ENCODE measurements around the gene TDRD9.
"Not testable (repeated sequence)": the region's sequence is repeated elsewhere in the genome, so short reads cannot be mapped to it uniquely, and the experiment has no call there.

The TDRD9 gene

DNA sequence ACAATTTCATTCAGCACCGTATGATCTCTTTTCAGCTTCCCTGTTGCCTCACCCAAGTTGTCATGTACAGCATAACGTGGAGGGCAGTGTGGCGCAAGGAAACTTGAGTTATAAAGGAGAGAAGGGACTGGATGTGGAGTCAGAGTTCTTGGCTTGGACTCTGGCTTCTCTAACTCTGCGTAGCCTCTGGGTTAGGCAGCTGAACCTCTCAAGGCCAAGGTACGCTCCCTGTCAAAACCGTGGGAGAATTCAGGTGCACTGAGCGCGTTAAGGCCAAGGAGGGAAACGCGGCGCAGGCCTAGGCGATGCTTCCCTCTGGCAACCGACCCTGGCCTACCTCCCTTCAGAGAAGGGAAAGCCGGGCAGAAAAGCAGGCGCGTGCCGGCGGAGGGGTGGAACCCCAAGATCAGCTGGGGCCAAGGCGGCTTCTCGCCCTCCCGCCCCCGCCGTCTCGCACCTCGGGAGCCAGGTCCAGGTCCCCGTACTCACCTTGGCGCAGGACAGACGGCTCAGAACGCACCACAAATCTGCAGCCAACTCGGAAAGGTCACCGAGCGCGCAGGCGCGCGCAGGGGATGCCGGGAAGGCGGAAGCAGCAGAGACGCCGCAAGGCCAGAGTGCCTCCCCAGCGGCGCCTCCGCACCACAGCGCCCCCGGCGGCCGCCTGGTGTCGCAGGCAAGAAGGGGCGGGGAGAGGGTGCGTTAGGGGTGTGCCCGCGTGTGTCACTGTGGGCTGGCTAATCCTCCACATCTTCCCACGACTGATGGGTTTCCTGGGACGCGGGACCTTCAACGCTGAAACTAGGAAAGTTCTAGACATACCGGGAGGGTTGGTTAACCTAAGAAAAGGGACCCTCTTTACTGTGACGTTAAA is 7.0 kb upstream of the TDRD9 start:
- DNase-seq = peak; percentile 90

DNA sequence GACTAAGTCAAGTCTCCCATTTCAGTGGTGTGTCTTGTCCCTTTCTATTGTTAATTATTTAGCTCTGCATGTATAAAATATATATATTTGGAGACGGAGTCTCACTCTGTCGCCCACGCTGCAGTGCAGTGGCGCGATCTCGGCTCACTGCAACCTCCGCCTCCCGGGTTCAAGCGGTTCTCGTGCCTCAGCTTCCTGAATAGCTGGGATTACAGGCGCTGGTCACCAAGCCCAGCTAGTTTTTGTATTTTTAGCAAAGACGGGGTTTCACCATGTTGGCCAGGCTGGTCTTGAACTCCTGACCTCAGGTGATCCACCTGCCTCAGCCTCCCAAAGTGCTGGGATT is 6.4 kb upstream of the TDRD9 start:
- DNase-seq = not testable (repeated sequence)

DNA sequence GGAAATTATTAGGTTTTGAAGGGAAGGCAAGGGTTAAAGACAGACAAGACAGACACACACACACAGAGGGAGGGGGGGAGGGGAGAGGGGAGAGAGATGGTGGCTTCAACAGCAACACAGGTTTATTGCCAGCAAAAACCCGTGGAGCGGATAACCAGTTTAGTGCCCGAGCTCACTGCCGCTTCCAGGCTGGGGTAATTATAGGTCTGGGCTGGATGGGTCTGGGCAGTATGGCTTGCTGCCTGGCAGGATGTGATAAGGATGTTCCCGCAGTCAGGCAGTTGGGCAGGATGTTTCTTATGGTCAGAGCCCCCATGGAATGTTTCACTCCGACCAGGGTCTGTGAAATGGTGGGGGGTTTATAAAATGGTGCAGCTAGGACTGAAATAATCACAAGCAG is 4.4 kb upstream of the TDRD9 start:
- no peak for DNase-seq

DNA sequence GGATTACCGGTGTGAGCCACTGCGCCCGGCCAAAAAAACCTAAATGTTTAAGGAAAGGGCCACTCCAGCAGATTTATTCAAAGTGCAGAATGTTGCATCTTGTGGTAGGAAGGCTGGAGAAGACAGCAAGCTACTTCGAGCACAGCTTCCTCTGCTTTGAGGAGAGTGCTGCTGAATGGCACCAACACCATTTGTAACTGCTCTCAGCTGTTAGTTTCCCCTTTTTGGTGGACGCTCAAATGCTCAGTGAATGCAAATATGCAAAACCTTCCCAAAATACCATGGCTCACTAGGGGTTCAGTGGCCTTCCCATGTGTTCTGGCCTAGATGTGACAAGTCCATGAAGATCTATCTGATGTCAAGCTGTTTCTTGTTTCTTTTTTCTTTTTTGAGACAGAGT is 2.9 kb upstream of the TDRD9 start:
- DNase-seq = no peak

DNA sequence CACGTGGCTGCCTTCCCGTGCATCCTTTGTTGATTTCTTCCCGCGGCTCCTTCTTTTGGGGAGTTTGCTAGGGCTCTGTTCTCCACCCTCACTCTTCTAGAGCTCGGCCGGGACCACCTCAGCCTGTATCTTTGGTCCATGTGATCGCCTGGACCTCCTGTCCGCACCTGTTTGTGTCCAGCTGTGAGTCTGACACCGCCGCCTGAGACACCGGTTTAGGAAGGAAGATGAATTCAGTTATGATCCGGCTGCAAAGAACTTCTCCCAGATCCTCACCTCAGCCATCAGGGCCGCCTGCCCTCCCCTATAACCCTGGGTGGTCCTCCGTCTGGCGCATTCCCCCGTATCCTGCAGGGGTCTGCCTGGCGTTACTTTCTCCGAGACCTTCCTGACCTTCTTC is 690 bp upstream of the TDRD9 start:
- DNase-seq = no peak

DNA sequence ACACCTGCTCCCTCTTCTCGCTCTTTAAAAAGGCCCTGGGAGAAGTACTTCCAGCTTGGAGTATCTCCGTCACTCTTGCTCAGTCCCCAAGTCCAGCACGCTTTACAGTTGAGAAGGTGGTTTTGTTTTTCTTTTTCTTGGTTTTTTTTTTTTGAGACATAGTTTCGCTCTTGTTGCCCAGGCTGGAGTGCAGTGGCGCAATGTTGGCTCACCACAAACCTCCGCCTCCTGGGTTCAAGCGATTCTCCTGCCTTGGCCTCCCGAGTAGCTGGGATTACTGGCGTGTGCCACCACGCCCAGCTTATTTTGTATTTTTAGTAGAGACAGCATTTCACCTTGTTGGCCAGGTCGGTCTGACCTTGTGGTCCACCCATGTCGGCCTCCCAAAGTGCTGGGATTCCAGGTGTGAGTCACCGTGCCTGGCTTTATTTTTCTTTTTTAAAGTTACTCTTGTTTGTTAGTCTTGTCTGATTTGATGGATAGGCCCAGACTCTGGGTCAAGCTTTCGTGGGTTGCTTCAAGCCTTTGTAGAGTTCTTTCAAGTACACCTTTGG is 1.9 kb downstream of the TDRD9 start:
- no peak for DNase-seq

DNA sequence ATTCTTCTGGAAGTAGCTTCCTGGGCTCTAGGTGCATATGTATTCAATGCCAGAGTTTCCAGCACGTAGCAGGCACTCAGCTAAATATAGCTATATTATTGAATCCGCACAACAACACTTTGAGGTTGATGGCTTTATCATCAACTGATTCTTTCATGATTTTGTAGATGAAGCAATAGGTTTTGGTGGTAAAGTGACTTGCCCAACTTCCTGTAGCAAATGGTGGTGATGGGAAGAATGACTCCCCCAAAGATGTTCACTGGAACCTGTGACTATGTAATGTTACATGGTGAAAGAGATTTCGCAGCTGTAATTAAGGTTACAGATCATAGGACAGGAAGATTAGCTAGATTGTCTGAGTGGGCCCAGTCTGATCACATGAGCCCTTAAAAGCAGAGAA is 3.2 kb downstream of the TDRD9 start:
- DNase-seq = no peak

DNA sequence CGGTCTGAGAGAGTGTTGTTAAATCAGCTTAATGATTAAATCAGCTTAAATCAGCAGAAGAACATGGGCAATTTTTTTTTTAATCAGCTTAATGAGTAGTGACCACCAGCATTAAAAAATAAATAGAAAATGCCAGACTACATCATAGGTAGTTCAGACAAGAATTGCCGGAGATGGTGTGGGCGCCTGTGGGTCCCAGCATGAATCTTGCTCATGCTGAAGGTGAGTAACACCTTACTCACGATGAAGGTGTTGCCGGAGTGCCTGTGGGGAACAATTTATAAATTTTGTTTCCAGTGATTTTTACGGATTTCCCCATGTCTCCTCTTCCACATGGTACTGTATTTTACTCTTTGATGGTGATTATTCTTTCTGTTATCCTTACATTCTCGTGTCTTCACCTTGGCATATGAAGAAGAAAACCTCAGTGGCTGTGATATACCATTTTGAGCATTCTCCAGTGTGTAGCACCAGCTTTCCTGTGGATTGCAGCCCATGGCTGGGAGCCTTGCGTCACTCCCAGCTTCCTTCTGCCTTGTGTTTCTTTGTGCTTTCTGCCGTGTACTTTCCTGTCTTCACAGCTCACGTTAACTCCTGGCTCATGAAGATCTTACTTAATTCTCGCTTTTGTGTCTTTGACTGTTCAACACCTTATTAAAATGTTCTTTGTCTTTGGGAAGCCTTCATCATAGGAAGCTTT is 4.7 kb downstream of the TDRD9 start:
- DNase-seq = no peak

DNA sequence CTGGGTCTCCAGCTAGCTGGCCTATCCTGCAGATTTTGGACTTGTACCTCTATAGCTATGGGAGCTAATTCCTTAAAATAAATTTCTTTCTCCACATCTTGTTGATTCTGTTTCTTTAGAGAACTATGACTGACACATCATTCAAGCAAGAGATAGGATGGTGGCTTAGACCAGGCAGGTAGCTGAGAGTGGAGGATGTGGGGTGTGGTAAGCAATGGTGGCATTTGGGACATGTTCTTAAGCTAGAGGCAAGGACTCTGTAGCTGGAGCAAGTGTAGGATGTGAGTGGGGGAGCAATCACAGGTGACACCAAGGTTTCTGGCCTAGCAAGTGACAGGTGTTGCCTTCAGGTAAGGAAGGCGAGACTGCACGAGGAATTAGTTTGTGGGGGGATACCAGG is 6.8 kb downstream of the TDRD9 start:
- DNase-seq = no peak

DNA sequence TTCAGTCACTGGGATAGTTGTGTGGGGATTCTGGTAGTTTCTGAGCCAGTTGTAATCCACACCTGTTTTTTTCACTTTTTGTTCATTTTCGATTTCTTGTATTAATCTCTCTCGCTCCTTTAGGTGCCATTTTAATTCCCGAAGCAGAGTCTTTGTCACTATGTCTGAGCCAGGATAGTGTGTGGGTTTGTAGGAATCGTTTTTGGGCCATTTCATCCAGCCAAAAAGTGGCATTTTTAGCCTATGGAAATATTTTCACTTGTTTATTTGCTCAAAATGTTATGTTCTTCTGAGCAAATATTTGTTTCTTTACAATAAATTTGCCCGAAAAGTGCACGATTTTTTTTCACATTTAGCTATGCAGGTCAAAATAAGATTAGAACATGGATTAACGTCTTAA is 13.2 kb downstream of the TDRD9 start:
- no peak for DNase-seq

DNA sequence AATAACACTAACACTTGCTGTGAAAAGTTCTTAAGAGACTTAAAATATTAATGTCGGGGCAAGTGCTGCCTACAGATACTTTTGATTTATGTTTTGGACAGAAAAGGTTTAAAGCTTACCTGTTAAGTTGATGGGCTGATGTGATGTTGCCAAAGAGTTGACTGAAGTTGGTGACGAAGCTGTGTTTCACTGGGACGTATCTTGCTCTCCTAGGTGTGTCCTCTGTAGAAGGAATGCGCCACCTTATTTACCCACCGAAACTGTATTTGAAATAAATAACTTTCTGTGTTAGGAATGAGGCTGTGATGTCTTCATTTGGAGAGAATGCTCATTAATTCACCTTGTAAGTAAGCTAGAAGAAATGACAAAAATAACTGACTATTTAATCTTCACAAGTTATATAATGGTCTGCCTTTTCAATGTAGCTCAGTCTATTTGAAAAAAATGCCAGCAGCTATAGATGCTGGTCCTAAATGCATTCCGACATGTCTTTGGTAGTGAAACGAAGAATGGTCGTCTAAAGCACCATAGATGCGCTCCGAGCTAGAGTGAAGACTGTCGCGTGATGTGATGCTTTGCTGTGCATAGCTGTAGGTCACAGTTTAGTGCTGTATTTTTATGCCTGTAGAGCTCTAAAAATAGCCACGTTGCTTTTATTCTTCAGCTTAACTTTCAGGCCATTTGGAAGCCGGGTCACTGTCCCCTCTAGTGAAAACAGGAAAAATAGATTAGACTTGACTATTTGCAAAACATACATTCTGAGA is 13.9 kb downstream of the TDRD9 start, which contains the start of gene RD3L:
Gene RD3L (minus strand): TSS at position 557 of the 764 bp plus-strand sequence. CDS start 834 bp downstream, outside the sequence.
- DNase-seq = no peak

DNA sequence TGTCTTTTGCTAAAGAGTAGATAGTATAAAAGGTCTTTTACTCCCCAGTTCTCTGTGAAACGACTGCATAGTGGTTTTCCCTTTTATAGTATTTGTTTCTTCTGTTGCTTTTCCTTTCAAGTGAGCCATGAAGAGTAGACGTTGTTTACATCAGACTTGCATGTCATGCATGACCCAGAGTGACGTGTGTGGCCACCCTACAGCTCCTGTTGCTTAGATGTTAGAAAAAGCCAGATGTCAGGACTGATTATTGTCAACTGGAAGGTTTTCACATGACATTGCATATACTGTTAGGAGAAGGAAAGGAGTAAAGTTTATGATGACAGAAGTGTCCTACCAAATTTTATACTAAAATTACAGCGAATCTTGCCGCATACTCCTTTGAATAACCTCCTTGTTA is 15.4 kb downstream of the TDRD9 start:
- DNase-seq = no peak

DNA sequence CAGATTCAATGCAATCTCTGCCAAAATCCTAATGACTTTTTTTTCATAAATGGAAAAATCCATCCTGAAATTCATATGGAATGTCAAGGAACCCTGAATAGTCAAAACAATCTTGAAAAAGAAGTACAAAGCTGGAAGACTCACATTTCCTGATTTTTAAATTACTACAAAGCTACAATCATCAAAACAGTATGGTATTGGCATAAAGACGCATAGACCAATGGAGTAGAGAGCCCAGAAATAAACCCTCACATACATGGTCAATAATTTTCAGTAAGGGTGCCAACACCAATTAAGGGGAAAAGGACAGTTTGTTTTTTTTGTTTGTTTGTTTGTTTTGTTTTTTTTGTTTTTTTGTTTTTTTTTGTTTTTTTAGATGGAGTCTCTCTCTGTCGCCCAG is 18.7 kb downstream of the TDRD9 start:
- no peak for DNase-seq

DNA sequence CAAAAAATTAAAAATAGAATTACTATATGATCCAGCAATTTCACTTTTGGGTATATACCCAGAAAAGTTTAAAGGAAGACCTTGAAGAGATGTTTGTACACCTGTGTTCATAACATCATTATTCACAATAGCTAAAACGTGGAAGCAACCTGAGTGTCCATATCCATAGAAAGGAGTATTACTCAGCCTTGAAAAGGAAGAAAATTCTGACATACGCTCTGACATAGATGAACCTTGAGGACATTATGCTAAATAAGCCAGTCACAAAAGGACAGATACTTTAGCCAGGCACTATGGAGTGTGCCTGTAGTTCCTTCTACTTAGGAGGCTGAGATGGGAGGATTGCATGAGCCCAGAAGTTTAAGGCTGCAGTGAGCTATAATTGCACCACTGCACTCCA is 20.2 kb downstream of the TDRD9 start:
- no peak for DNase-seq

DNA sequence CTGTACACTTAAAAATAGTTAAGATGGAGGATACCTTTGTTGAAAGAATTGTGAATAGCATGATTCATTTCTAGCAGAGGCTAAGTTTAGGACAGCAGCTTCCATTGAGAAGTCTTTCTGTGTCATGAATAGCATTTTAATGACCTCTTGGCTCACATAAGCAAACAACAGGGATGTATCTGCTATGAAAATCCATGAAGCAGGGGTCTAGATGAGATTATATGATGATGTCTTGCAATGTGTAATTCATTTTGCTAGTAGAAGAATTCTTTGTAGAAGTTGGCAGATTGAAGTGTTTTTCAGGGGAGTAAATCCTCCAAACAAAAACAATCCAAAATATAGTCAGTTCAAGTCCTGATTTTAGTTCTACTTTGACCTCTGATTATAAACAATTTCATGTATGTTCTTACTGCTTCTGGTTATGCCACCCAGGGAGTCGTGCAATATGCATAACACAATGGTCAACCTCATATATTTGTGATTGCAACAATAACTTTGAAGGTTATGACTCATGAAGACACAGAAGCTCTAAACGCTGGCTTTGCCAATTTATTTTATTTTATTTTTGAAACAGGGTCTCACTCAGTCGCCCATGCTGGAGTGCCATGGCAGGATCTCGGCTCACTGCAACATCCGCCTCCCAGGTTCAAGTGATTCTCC is 21.0 kb downstream of the TDRD9 start:
- DNase-seq = no peak

DNA sequence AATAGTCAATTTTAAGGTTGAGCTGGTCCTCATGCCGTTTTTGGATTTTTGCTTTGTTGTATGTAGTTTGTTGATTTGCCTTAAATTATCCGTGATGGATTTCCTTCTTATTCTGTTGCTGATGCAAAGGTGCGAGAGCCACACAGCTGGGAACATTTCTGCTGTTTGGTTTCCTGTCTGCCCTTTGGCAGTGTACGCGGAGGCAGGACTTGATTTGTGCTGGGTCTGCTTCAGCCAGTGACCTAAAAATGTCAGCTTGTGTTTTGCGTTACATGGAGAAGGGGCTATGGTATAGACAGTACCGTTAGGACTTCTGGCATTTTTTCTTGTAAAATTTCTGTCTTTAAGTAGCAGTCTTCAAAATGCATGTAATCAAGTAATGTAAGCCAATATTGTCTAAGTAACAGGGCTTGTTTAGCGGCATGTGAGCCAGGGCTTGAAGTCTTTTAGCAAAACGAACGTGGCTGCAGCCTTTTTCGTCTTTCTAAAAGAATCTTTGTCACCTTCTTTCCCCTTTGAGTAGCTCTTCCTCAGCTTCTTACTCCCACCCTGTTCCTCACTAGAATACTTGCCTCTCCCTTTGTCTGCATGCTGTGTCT is 32.3 kb downstream of the TDRD9 start:
- DNase-seq = no peak

DNA sequence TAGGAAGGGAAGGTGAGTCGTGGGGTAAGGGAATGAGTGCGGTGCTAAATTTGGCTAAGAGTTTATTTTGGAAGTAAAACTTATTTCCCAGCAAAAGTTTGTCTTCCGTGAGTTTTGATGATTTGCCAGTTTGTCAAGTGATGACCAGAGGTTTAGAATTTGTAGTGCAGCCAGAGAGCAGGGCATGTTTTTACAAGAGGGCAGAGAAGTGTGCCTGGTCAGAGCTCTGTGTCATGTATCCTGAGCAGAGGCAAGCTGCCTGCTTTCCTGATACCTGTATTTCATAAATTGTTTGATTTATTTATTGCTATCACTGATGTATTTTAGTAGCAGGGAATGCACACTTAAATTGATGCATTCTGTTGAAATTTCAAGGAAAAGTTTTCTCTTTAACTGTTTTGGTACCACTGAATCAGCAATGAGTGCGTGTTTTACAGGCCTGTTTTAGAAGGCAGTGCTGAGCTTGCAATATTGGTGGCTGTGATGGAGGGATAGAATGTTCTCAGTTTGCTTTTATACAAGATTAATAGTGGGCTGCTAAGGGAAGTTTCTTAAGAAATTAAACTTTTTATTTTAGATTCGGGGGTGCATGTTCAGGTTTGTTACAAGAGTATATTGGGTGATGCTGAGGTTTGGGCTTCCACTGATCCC is 33.8 kb downstream of the TDRD9 start:
- DNase-seq = no peak

DNA sequence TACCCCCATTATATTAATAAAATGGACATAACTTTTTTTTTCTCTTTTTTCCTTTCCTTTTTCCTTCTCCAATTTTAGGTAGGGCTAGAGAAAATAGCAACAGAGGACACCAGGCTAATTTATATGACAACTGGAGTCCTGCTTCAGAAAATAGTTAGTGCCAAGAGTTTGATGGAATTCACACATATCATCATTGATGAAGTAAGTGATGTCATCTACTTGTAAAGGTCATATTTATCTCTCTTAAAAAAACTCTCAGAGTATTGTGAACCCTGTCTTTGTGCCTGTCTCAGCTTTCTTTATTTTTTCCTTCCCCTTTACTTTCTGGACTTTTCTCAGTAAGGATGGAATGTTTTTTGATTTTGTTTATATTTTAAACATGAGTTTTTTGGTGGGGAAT is 38.4 kb downstream of the TDRD9 start:
- no peak for DNase-seq

DNA sequence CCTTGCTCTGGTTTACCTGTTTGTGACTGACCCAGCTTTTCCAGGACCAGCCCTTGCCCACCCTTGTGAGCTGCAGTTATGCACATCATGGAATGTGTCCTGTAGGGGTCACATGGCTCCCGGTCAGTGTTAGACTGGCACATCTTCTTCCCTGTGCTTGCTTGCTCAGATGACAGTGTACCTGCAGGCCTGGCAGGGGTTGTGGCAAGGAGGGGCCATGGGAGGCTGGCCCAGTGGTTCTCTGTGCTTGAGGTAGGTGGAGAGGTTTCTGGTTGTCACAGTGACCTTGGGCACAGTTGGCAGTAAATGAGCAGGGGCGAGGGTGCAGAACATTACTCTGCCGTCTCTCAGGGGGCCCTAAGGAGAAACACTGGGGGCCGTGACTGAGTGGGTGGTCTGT is 41.7 kb downstream of the TDRD9 start:
- no peak for DNase-seq

DNA sequence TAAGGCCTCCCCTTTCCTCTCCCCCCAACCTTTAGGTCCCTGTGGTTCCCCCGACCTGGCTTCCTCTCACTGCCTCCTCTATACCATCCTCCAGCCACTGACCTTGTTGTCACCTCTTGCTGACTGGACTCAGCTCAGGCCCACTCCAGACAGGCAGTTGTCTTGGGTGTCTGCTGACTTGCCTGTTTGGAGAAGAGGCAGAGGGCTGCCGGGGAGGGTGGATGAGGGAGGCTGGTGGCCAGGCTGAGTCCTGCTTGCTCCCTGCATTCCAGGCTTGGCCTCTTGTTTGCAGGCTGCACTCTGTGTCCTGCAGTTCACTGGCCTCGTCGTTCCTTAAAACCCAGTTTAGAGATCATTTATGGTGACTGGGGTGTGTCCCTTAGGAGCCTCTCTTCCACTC is 45.1 kb downstream of the TDRD9 start:
- no peak for DNase-seq

DNA sequence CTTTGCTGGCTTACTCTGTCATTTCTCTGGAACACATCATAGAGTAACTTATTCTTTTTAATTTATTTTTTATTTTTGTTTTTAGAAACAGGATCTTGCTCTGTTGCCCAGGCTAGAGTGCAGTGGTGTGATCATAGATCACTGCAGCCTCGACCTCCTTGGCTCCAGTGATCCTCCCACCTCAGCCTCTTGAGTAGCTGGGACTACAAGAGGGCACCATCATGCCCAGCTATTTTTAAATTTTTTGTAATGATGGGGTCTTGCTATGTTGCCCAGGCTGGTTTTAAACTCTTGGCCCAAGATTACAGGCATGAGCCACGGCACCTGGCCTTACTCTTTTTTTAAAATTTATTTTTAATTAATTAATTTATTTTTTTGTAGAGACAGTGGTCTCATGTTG is 46.3 kb downstream of the TDRD9 start:
- no peak for DNase-seq
